NT2/D1 (cell line): ENCODE results near the gene EDEM3.

Experiments
- SUZ12 ChIP-seq: IDR thresholded peaks from 2 replicates; pipeline ENCODE4 v1.6.1; 2011; ENCODE audit not compliant: insufficient read length, insufficient read depth; ENCODE audit errors: extremely low read depth
- ZNF274 ChIP-seq: IDR thresholded peaks from 2 replicates; pipeline ENCODE4 v1.6.1; 2011; ENCODE audit warnings: mild to moderate bottlenecking, low read depth, low read length

- TF ChIP-seq ZNF274 (no peak), SUZ12 (no peak)
Observed at GRCh38 chr1:184672013-184672726, 82.5 kb downstream of the EDEM3 start.
